Activated CD8-positive, alpha-beta memory T cell treated with anti-CD3 and anti-CD28 coated beads for 4 hours (primary cell): Measurements from ENCODE around the gene KIAA0232.
A peak's percentile ranks its signal among the peaks of the same experiment; 100 is the strongest.

Experiments
- DNase-seq, 2 donors: peaks; one replicate each; pipeline ENCODE4 v3.0.0-alpha.2; 2020; ENCODE audit warnings: low read depth in 2 of 2

KIAA0232 gene

GRCh38 chr4:6916069-6916586, 133.6 kb downstream of the KIAA0232 start:
- no peak for DNase-seq

GRCh38 chr4:6916587-6917460, 134.3 kb downstream of the KIAA0232 start:
- DNase-seq: peak in 1 of 2 donors; percentile 40

GRCh38 chr4:6917461-6918271, 135.1 kb downstream of the KIAA0232 start:
- DNase-seq: no peak

DNA sequence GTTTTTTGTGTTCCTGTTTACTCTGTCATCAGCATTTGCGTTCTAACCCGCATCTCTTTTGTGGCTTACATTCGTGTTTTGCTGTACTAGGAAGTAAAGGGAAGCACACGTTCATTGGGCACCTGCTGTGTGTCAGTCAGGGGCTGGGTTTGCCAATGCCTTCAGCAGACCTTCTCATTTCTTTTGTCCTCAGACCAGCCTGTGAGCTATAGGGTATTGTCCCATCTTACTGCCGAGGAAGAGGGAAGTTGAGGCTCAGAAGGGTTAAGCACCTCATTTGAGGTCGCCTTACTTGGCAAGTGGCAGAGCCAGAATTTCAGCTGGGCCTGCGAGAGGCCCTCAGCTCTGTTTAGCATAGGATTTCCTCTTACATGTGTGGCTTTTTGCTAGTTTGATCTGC, 135.8 kb downstream of the KIAA0232 start:
- no peak for DNase-seq

- DNase-seq: no peak
These were observed 137.6 kb downstream of the KIAA0232 start for GRCh38 chr4:6920171-6920570.

DNA sequence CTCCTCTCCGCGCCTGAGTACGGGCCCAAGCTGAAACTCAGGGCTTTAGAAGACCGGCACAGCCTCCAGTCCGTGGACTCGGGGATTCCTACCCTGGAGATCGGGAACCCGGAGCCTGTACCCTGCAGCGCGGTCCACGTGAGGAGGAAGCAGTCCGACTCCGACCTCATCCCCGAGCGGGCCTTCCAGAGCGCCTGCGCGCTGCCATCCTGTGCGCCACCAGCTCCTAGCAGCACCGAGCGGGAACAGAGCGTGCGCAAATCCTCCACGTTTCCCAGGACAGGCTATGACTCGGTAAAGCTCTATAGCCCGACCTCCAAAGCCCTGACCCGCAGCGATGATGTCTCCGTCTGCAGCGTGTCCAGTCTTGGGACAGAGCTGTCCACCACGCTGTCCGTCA, 141.0 kb downstream of the KIAA0232 start:
- no peak for DNase-seq

GRCh38 chr4:6924361-6924779, 141.8 kb downstream of the KIAA0232 start:
- no peak for DNase-seq

- no peak for DNase-seq
These were observed 142.9 kb downstream of the KIAA0232 start for GRCh38 chr4:6925357-6925836.

DNA sequence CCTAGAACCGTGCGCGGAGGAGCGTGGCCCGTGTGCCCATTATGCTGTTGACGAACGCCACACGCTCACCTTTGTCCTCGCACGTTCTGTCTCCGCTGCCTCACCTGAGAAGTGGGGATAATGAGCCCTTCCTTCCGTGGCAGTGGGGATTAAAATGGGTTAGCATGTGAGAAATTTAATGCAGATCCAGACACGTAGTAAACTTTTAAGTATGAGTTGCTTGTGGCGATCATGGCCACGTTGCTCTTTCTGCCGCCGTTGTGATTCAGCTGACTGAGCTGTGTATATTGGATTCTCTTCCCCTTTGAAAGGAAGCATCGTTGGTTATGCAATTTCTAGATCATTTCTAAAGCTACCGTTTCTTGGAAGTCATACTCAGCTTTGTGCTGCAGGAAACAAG, 143.6 kb downstream of the KIAA0232 start:
- DNase-seq: no peak

DNA sequence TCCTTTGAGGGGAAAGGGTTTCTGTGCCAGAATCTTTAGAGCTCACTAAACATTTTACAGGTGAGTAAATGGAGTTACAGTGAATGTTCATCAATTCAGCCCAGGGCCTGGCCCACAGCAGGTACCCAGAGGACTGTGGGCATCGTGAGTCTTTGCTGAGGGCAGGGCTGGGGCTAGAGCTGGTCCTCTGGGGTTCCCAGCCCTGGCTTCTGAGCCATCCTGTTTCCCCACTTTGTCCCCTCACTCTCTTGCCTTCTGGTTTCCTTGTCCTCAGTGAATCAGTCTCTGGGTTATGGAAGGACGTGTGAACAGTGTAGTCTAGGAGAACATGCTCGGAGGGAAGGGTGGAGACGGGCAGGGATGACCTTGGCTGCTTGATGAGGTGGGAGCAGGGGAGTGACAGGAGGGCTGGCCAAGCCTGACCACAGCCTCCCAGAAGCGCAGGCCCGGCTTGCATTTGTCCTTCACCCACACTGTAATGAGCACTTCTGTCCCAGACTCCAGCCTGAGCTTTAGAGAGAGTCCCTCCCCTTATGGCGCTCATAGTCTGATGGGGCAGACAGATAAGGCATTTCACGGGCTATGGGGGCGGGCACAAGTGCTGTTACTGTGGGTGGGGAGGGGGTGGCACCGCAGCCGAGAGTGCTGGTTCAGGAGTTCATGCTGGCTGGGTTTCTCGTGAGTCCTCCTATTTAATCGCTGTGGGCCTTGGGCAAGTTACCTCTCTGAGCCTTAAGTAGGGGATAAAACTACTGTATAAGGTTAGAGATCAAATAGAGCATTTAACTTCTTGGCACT, 144.4 kb downstream of the KIAA0232 start:
- DNase-seq: peak; percentile 40 to 61

DNA sequence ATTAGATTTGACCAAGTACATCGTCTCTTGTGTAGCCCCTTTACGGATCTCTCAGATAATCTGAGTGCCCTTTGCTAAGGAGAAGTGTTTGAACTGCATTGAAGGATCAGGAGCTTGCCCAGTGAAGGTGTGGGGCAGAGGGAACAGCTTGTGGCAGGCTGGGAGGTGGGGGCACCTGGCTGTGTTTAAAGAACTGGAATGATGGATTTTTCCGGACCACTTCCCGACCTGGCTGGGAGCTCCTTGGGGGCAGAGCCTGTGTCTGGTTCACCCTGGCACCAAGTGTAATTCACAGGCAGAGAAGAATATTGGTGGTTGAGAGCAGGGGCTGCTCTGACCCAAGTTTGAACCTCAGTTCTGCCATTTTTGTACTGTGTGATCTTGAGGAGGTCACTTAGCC, 145.6 kb downstream of the KIAA0232 start:
- DNase-seq: no peak

- DNase-seq: no peak
These were observed 146.8 kb downstream of the KIAA0232 start for GRCh38 chr4:6929339-6929811.

- no peak for DNase-seq
These were observed 147.4 kb downstream of the KIAA0232 start for GRCh38 chr4:6929812-6930464.

DNA sequence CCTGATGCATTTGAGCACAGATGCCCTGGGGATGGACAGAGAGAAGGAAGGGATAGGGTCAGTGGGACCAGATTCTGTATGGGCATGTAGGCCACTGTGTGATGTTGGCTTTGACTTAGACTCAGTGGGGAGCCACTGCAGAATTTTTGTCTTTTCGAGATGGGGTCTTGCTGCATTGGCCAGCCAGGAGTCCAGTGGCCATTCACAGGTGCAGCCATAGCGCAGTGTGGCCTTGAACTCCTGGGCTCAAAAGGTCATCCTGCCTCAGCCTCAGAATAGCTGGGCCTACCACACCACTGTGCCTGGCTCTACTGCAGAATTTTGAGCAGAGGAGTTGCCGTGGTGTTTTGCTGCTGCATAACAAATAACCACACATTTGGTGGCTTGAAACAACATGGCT, 149.9 kb downstream of the KIAA0232 start:
- no peak for DNase-seq

GRCh38 chr4:6932918-6933317, 150.4 kb downstream of the KIAA0232 start:
- DNase-seq: no peak
